G401.6 (cell line): ENCODE results near the gene MVK.
A peak's percentile ranks its signal among the peaks of the same experiment; 100 is the strongest.

Source experiments
- FAIRE-seq: peaks from 2 replicates; lab custom pipeline; 2012; peaks lifted over from hg19 to GRCh38; lab: Jason Lieb, UNC

MVK gene

DNA sequence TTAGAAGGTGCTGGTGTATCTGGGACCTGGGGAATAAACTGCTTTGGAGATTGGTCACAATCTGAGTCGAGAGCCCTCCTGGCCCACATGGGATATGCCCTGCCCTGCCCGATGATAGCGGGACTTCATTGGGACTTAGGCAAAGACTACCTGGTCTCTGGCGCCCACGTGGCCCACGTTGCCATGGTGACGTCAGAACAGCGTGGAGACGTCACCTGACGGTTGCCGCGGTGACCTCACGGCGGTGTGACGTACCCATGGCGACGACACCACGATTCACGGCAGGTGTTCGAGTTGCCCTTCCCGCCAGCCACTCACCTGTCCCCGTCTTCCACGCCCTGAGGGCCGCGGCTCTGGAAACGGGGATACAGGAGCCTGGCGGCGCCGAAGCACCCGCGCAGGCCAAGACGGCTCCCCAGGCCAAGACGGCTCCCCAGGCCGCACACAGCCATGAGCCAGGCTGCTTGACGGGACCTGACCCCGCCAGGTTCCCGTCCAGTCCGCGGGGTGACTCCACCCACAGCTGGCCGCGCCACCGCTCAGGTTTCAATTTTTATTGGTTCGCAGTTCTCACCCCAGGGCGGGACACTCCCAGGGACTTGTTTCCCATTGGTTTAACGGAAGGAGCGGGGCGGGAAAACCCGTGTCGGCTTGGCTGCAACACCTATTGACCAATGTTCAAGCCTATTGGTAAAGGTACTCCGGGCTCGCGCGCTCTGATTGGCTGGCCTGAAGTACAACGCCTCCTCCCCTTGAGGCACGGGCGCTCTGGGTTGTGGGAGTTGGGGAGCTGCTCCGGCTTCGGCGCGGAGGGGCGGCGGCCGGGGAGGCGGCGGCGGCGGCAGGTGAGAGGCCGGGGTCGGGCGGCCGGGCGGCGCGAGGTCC, at the start of gene MVK, which contains the start of gene MMAB:
Gene MVK (plus strand): TSS at position 766 of the 885 bp plus-strand sequence. CDS start 1,029 bp downstream, outside the sequence.
Gene MMAB (minus strand): TSS at position 476 of the 885 bp plus-strand sequence. CDS start 24 bp downstream, at position 452.
- FAIRE-seq, result peak; percentile 98

- FAIRE-seq, result no peak
These were observed 48.9 kb upstream of the MVK start for GRCh38 chr12:109524466-109525278.

- FAIRE-seq, result no peak
These were observed 48.4 kb upstream of the MVK start for GRCh38 chr12:109525279-109525585.

DNA sequence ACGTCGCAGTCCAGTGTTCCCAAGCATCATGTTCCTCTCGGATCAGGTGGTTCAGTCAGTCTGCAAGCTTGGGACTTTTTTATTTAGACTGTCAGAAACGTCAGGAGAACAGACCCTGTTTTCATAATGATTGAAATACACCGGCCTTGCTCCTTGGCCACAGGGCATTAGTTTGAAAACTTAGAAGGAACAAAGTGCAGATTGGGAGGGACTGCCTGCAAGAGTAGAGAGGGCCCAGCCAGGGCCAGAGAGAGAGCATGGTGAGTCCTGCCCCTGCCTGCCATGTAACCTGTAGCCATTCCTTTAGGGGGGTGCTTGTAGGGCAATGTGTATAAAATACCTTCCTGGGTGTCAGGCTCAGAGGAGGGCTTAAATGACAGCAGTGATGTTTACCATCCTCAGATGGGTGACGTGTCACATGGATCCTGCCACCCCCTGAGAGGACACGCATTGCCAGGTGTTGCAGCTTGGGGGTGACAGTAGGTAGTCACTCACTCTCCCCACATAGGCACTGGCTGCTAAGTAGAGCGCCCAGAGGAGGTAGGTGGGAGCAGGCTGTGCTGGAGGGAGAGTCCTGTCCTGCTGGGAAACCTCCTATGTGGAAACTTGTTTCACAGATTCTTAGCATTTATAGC, 46.0 kb upstream of the MVK start:
- no peak for FAIRE-seq

DNA sequence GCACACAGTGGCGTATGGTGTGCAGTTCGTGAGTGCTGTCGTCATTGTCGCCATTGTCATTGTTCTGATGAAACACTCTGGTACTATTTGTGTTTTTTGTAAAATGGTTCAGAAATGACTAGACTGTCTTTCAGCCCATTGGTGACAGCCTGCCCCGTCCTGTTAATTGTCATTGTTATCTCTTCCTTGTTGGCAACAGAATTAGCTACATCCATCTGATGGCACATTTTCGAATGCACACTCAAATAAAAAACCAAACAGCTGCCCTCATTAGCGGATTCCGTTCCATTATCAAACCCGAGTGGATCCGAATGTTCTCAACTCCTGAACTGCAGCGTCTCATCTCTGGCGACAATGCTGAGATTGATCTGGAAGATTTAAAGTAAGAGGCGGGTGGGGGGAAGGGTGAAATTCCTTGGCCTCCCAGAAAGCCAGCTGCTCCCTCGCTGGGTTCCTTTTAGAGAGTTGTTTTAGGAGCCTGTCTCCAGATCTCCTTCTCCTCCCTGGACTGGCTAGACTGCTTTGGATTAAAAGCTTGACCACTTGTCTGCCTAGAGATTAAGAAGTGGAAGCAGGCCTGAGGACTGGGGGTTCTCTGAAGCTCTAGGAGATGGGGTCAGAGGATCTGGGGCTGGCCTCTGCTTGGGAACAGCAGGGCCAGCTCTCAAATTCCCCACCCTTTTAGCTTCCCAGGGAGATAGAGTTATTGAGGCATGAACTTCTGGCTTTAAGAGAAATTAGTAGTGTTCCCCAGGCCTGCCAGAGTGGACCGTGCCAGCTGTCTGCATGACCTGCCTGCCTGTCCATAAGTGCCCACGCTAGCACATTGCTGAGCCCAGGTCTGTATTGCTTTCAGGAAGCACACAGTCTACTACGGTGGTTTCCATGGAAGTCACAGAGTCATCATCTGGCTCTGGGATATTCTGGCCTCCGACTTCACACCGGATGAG, 43.6 kb upstream of the MVK start:
- no peak for FAIRE-seq

- no peak for FAIRE-seq
These were observed 42.2 kb upstream of the MVK start for GRCh38 chr12:109531411-109531810.

DNA sequence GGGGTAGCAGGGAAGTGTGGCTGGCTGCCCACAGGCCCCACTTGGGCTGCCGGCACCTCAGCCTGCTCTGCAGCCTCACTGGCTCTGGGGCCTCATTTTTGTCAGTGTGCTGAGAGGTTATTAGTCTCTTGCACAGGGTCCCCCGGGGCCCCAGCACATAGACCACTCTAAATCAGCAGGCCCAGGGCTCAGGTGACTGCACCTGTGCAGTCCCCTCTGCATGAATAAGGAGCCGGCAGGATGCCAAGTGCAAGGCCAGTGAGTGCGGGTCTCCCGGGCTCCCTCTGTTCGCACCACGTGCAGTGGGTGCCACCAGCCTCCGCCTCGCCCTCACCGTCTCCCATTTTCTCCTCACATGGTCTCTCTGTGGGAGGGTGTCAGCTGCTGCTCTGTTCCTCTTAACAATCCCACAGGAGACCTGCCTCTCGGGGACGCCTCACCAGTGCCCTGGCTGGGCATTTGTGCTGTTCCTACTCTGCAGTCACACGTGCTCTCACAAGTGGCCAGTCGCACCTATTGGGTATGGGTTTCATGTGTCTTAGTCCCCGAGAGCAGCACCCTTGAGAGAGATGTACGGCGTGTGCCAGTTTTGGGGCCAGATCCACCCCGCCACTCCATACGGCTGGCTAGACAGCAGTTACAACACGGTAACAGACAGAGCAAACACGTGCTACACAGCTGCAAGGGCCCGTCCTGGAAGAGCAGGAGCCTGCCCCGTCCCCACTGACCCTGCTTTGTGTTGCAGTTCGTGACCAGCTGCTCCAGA, 40.7 kb upstream of the MVK start:
- no peak for FAIRE-seq

- no peak for FAIRE-seq
These were observed 40.2 kb upstream of the MVK start for GRCh38 chr12:109533487-109533740.

DNA sequence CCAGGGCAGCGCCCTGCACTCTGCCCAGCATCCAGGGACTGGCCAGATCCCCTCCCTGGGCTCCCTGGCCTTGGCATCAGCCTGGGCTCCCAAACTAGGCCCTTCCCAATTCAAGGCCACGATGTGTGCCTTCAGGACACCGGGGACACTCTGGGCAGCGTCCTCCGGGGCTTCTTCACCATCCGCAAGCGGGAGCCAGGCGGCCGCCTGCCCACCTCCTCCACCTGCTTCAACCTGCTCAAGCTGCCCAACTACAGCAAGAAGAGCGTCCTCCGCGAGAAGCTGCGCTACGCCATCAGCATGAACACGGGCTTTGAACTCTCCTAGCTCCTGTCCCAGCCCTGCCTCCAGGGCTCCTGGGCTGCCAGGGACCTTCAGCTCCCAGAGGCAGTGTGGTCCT, 39.1 kb upstream of the MVK start:
- no peak for FAIRE-seq

DNA sequence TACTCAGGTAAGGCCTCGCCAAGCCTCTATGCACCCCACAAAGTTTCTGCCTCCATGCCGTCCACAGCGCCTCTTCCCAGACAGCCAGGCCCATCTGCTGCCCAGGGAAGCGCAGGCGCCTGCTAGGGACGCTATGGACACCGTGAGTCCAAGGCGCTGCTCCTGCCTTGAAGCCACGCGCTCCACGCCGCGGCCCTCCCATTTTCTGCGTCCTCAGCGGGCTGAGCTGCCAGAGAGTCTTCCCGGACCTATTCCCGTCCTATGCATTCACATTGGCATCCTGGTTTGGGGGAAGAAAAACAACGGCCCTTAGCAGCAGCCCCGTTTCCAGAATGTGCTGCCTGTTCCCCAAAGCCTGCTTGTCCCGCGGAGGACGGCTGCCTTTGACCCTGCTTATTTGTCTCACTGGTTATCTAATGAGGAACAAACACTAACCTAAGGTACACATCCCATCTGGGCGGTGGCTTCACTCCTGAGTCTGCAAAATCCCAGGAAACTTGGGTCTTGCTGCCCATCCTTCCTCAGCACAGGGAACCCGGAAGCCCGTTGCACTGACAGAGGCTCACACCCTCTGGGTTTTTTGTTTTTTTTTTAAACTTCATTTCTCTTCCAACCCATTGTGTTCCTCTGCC, 38.2 kb upstream of the MVK start:
- FAIRE-seq, result no peak

DNA sequence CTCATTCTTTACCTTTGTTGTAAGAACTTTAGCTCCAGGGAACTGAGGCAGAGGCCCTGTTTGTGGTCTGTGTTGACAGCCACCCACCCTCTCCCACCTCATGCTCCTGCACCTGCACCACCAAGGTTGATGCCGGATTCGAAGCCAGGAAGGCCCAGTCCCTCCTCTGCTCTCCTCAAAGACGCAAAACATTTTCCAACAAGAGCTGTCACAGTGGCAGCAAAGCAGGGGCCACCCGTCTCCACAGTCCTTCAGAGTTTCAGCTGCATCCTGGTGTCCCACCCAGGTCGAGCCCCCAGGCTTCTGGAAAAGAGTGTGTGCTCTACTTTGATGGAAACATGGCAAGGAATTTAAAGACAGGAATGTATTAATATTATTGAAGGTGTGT, 37.7 kb upstream of the MVK start:
- no peak for FAIRE-seq

DNA sequence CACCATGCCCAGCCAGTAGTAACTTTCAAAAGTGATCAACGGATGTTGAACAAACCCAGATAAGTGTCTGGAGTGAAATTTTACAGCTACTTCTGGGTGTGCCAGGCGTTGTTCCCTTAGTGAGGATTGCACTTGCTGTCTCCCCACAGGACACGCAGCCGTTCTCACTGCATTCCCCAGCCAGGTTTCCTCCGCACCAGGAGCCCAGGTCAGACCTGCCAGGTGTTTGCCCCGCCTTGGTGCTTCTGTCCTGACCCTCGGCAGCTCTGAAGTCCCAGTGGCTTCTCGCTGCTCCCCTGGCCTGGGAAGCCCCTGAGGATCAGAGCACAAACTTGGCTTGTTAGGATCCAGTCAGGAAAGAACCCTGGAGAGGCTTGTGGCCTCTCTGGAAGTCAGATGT, 36.5 kb upstream of the MVK start:
- no peak for FAIRE-seq

DNA sequence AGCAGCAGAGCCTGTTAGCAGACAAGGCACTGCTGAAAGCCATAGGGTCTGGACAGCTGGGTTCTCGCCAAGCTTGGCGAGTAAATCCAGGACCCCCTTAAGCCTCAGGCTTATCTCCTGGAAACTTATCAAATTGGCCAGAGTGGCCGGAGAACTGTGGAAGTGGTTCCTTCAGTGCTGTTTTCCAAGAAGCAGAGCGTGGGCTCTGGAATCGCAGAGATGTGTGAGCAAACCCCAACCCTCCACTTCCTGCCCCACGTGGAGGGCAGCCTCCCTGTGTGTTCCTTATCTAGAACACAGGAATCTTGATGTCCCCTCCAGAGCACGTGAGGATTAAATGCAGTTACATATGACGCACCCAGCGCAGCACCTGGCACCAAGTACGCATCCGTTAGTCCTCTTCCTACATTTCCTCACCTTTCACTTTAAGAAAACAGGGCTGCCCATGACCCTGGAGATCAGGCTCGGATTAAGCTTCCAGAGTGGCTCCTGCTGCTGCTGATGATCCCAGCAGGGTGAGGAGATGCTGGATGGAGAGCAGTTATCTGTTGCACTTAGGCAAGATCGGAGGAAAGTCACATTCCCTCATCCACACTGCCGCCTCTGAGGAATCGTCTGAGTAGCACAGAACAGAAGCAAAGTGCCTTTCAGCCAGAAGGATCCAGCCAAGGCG, 35.3 kb upstream of the MVK start:
- no peak for FAIRE-seq

GRCh38 chr12:109539508-109539907, 34.1 kb upstream of the MVK start:
- FAIRE-seq, result no peak

DNA sequence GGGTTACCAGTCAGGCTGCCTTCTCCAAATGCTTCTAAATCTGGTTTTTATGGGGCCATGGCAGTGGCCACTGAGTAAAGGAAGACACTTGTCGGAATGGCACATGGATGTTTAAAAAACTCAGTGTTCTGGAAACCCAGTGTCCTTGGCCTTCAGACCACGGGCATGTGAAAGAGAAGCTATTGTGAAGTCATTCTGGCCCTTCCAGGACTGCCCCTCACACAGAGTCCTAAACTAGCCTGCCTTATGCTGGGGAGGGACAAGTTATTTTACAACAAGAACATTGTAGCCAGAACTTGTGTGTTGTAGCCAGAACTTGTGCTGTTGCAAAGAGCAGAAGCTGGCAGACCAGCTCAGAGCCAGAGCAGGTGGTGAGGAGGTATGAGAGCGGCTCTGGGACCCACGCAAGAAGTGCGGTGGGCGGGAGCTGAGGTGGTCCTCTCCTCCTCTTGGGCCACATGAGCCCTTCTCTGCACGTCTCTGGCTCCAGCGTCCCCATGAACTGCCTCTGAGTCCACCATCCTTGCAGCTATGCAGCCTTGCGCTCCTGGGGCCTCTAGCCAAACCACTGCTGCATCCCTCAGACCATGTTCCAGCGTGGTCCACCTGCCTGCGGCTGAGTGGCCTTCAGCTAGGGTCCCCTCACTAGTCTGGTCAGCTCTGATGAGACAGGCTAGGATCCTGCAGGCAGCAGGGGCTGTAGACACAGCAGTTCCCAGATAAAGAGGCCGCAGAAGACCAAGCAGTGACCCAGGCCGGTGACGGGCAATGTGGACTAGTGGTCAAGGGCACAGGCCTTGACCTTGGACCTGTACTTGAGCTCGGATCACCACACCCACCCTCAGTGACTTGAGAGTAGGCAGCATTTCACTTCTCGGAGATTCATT, 32.8 kb upstream of the MVK start:
- FAIRE-seq, result no peak

- no peak for FAIRE-seq
These were observed 32.2 kb upstream of the MVK start for GRCh38 chr12:109541413-109541726.

GRCh38 chr12:109542014-109542413, 31.6 kb upstream of the MVK start:
- no peak for FAIRE-seq

DNA sequence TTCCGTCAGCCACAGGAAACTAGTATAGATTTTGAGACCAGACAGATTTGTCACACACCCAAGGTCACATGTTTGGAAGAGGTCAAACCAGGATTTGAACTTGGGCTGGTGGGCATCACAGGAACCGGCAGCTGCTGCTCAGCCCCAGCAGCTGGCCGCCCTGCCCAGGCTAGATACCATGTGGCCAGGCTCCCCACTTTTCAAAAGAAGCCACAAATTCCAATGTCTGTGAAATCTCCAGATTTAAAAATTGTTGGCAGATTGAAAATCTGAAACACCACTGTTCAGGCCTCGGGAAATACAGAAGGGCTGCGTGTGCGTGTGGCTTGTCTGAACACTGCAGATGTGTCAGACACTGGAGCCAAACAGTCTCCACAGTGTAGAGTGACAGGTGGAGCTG, 30.7 kb upstream of the MVK start:
- no peak for FAIRE-seq

GRCh38 chr12:109544955-109545531, 28.6 kb upstream of the MVK start:
- no peak for FAIRE-seq
